H9 (cell line): ENCODE data around the gene UMPS. TPM values are rescaled to one million over a fixed set of nuclear protein-coding genes. Genes with fewer than 3 reads are reported as not detected.

Experiments
- DNase-seq: peaks from one replicate; pipeline ENCODE4 v3.0.0-alpha.2; 2017
- H2AFZ ChIP-seq: one replicate; pipeline ENCODE4 v1.6.1; 2013; ENCODE audit warnings: mild to moderate bottlenecking, low read length, control low read depth, moderate library complexity
- H2AK5ac ChIP-seq: 2 replicates; pipeline ENCODE4 v1.6.1; 2013; ENCODE audit warnings: low read length, control low read depth, mixed read lengths; ENCODE audit not compliant: insufficient read length
- H2BK120ac ChIP-seq: one replicate; pipeline ENCODE4 v1.6.1; 2013; ENCODE audit warnings: low read depth, mild to moderate bottlenecking, low read length, control low read depth, inconsistent platforms; ENCODE audit not compliant: poor library complexity, severe bottlenecking
- H2BK12ac ChIP-seq: 2 replicates; pipeline ENCODE4 v1.6.1; 2013; ENCODE audit warnings: low read length, control low read depth, mixed read lengths, low read depth; ENCODE audit not compliant: insufficient read length
- H2BK15ac ChIP-seq: 2 replicates; pipeline ENCODE4 v1.6.1; 2013; ENCODE audit warnings: low read depth, low read length, control low read depth
- H2BK20ac ChIP-seq: one replicate; pipeline ENCODE4 v1.6.1; 2013; ENCODE audit warnings: low read depth, mild to moderate bottlenecking, low read length, control low read depth, inconsistent platforms; ENCODE audit not compliant: poor library complexity, severe bottlenecking
- H2BK5ac ChIP-seq: 2 replicates; pipeline ENCODE4 v1.6.1; 2013; ENCODE audit warnings: low read length, control low read depth, mixed read lengths; ENCODE audit not compliant: insufficient read length
- H3K14ac ChIP-seq: 2 replicates; pipeline ENCODE4 v1.6.1; 2013; ENCODE audit warnings: low read length, control low read depth; ENCODE audit not compliant: insufficient read depth
- H3K18ac ChIP-seq: 2 replicates; pipeline ENCODE4 v1.6.1; 2013; ENCODE audit warnings: low read depth, mild to moderate bottlenecking, mixed read lengths, low read length, control low read depth; ENCODE audit not compliant: insufficient read length
- H3K23ac ChIP-seq: 2 replicates; pipeline ENCODE4 v1.6.1; 2013; ENCODE audit warnings: low read length, control low read depth, mixed read lengths, low read depth; ENCODE audit not compliant: insufficient read length
- H3K23me2 ChIP-seq: 2 replicates; pipeline ENCODE4 v1.6.1; 2013; ENCODE audit warnings: low read depth, mild to moderate bottlenecking, mixed read lengths, low read length, control low read depth; ENCODE audit not compliant: insufficient read length, poor library complexity, severe bottlenecking
- H3K27ac ChIP-seq: 2 replicates; pipeline ENCODE4 v1.5.1; 2013; ENCODE audit warnings: low read length, control low read depth, mixed read lengths, low read depth; ENCODE audit not compliant: insufficient read length
- H3K27me3 ChIP-seq: 2 replicates; pipeline ENCODE4 v1.6.1; 2013; ENCODE audit warnings: low read length, control low read depth, inconsistent platforms; ENCODE audit not compliant: insufficient read depth
- H3K4ac ChIP-seq: 2 replicates; pipeline ENCODE4 v1.6.1; 2013; ENCODE audit warnings: low read depth, mild to moderate bottlenecking, control low read depth, inconsistent platforms, low read length, moderate library complexity
- H3K4me1 ChIP-seq: 2 replicates; pipeline ENCODE4 v1.6.1; 2013; ENCODE audit warnings: low read length, control low read depth, inconsistent platforms; ENCODE audit not compliant: insufficient read depth
- H3K4me2 ChIP-seq: 2 replicates; pipeline ENCODE4 v1.6.1; 2013; ENCODE audit warnings: low read length, control low read depth, mixed read lengths; ENCODE audit not compliant: insufficient read length, insufficient read depth
- H3K56ac ChIP-seq: 2 replicates; pipeline ENCODE4 v1.6.1; 2013; ENCODE audit warnings: low read depth, mild to moderate bottlenecking, mixed read lengths, low read length, control low read depth; ENCODE audit not compliant: insufficient read length
- H3K79me1 ChIP-seq: 2 replicates; pipeline ENCODE4 v1.6.1; 2013; ENCODE audit warnings: low read depth, mild to moderate bottlenecking, moderate library complexity, low read length, control low read depth, inconsistent platforms; ENCODE audit not compliant: insufficient read depth, poor library complexity, severe bottlenecking
- H3K79me2 ChIP-seq: 2 replicates; pipeline ENCODE4 v1.6.1; 2013; ENCODE audit warnings: low read length, control low read depth, inconsistent platforms; ENCODE audit not compliant: insufficient read depth
- H3K9ac ChIP-seq: 2 replicates; pipeline ENCODE4 v1.6.1; 2013; ENCODE audit warnings: low read length, control low read depth, mixed read lengths; ENCODE audit not compliant: insufficient read length; ENCODE audit errors: extremely low read depth
- H3K9me3 ChIP-seq: one replicate; pipeline ENCODE4 v1.6.1; 2013; ENCODE audit warnings: low read depth, low read length, inconsistent platforms; ENCODE audit not compliant: control insufficient read depth
- H3T11ph ChIP-seq: one replicate; pipeline ENCODE4 v1.6.1; 2013; ENCODE audit warnings: mild to moderate bottlenecking, low read length, control low read depth, inconsistent platforms
- H4K20me1 ChIP-seq: one replicate; pipeline ENCODE4 v1.6.1; 2013; ENCODE audit not compliant: control insufficient read depth, insufficient read length, insufficient read depth
- H4K5ac ChIP-seq: 2 replicates; pipeline ENCODE4 v1.6.1; 2013; ENCODE audit warnings: low read depth, mild to moderate bottlenecking, mixed read lengths, low read length, control low read depth; ENCODE audit not compliant: insufficient read length
- H4K8ac ChIP-seq: replicated peaks from 2 replicates; pipeline ENCODE4 v1.6.1; 2013; ENCODE audit warnings: low read length, control low read depth, mixed read lengths, low read depth; ENCODE audit not compliant: insufficient read length
- H4K91ac ChIP-seq: 2 replicates; pipeline ENCODE4 v1.6.1; 2013; ENCODE audit warnings: low read depth, mild to moderate bottlenecking, moderate library complexity, mixed read lengths, low read length, control low read depth; ENCODE audit not compliant: insufficient read length
- H3K27ac Mint-ChIP-seq, 3 experiments: 2 replicates in 2 of 3; 3 replicates in 1 of 3; pipeline ENCODE4 v1.8.0; 2020 to 2021; ENCODE audit warnings: mixed read lengths in 3 of 3, mild to moderate bottlenecking in 1 of 3, moderate library complexity in 1 of 3
- H3K27me3 Mint-ChIP-seq: 2 replicates; pipeline ENCODE4 v1.8.0; 2021; ENCODE audit warnings: low read depth, mild to moderate bottlenecking, moderate library complexity, mixed read lengths
- H3K36me3 Mint-ChIP-seq, 3 experiments: 2 replicates in 2 of 3; 3 replicates in 1 of 3; pipeline ENCODE4 v1.8.0; 2020 to 2021; ENCODE audit warnings: low read depth in 3 of 3, mixed read lengths in 3 of 3; ENCODE audit not compliant: insufficient read depth in 1 of 3
- H3K4me1 Mint-ChIP-seq, 2 experiments: 2 replicates each; pipeline ENCODE4 v1.8.0; 2020; ENCODE audit warnings: mixed read lengths in 2 of 2
- H3K4me3 Mint-ChIP-seq, 2 experiments: 2 replicates in 1 of 2; 3 replicates in 1 of 2; pipeline ENCODE4 v1.8.0; 2020 to 2021; ENCODE audit warnings: mild to moderate bottlenecking in 2 of 2, mixed read lengths in 2 of 2, moderate library complexity in 1 of 2
- H3K9me3 Mint-ChIP-seq, 2 experiments: 2 replicates in 1 of 2; 3 replicates in 1 of 2; pipeline ENCODE4 v1.8.0; 2020; ENCODE audit warnings: mild to moderate bottlenecking in 2 of 2, mixed read lengths in 2 of 2, moderate library complexity in 1 of 2
- WGBS: extraction: QIAGEN DNeasy Blood & Tissue Kit; methylation state at CpG from one replicate; pipeline ENCODE4 v1.1.7; 2013; ENCODE audit warnings: missing lambda C conversion rate, low lambda C conversion rate, mixed read lengths; ENCODE audit not compliant: insufficient read length; ENCODE audit errors: extremely low coverage; 5-methylcytosine and 5-hydroxymethylcytosine counted together
- total RNA-seq: library from RNA; stranded (reverse); gene quantifications from 2 replicates; pipeline ENCODE4 v1.2.1, GENCODE V29; 2021
- TF ChIP-seq, protein P1 (sequence below): fragments of 200-600 bp; sonication (generic); conservative IDR thresholded peaks from 3 replicates; pipeline ENCODE4 v1.8.0; 2021; ENCODE audit warnings: antibody characterized with exemption, mild to moderate bottlenecking

The UMPS gene
- total RNA-seq, 1 experiment from 2014 or later, result 65.4 TPM

DNA sequence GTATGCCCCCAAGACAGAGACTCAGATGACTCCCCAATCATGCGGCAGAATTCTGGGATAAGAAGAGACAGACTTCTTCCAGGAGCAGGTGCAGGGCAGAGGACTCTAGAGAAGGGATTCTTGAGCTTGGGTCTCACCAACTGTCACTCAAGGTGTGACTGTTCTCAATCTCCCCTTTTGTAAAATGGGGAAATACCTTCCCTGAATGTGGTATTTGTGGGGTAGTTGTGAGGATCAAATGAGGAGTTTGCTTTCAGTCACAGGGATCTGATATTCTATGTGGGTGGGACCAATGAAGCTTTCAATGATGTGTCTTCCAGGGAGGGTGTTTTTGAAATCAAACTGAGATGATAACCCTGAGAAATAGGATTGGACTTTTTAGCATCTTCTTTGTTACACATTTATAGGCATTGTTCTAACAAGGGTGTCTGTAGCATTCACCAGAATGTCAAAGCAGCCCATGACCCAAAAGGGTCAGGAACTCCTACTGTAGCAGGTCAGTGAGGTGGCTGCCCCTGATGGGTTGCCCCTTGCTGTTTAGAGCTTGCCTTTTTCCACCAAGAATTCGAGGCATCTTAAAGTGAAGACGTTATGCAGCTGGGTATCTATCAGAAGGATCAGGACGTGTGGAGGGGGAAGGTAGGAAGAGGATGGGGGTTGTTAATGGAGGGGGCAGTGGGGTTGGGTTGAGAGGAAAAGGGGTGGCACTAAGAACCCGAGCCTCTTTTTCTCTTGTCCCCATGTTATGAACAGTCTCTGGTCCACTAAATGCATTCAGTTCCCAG, 28.8 kb downstream of the UMPS start:
- Histone ChIP-seq H3K27me3 (no peaks in the 10 kb centered on the region), H3T11ph (no peak overlapping the region), H4K8ac (no peak overlapping the region), H3K79me2 (no peaks in the 10 kb centered on the region), H3K27ac (no peak overlapping the region), H2BK5ac (no peak overlapping the region), H3K9me3 (no peaks in the 10 kb centered on the region), H3K4ac (no peak overlapping the region), H3K14ac (no peak overlapping the region), H4K5ac (no peak overlapping the region), H3K4me1 (no peaks in the 10 kb centered on the region), H3K18ac (no peak overlapping the region), H3K4me2 (no peak overlapping the region), H2BK120ac (no peak overlapping the region), H3K23me2 (no peaks in the 10 kb centered on the region), H2BK20ac (no peak overlapping the region), H4K20me1 (no peaks in the 10 kb centered on the region), H2BK12ac (no peak overlapping the region), H4K91ac (no peak overlapping the region), H2AK5ac (no peak overlapping the region), H3K79me1 (no peaks in the 10 kb centered on the region), H3K56ac (no peak overlapping the region), H2BK15ac (no peak overlapping the region), H3K23ac (no peak overlapping the region), H2AFZ (no peak overlapping the region), H3K9ac (no peak overlapping the region)
- DNase-seq, result peak; percentile 14
- no CpG with 5 or more reads among the region's 5 CpGs for WGBS
- TF ChIP-seq, protein P1, sequence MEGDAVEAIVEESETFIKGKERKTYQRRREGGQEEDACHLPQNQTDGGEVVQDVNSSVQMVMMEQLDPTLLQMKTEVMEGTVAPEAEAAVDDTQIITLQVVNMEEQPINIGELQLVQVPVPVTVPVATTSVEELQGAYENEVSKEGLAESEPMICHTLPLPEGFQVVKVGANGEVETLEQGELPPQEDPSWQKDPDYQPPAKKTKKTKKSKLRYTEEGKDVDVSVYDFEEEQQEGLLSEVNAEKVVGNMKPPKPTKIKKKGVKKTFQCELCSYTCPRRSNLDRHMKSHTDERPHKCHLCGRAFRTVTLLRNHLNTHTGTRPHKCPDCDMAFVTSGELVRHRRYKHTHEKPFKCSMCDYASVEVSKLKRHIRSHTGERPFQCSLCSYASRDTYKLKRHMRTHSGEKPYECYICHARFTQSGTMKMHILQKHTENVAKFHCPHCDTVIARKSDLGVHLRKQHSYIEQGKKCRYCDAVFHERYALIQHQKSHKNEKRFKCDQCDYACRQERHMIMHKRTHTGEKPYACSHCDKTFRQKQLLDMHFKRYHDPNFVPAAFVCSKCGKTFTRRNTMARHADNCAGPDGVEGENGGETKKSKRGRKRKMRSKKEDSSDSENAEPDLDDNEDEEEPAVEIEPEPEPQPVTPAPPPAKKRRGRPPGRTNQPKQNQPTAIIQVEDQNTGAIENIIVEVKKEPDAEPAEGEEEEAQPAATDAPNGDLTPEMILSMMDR, result no peak
- Mint-ChIP-seq H3K27me3 (no peaks in the 10 kb centered on the region), H3K4me1 (peaks cover 35 to 38% of the 10 kb centered on the region in 2 experiments), H3K36me3 (peaks cover 3 to 18% (median 12%) of the 10 kb centered on the region in 3 experiments; a peak in 6 of 7 replicates), H3K4me3 (no peak overlapping the region; a peak in 2 of 5 replicates), H3K27ac (no peak overlapping the region; a peak in 1 of 7 replicates), H3K9me3 (no peaks in the 10 kb centered on the region)
